ENCODE results near the gene RHBDF1.

- TF ChIP-seq CTCF (IDR thresholded peaks at IDR 0.05) = no peak
- TF ChIP-seq POLR2AphosphoS5 (IDR thresholded peaks at IDR 0.05) = no peak
- TF ChIP-seq POLR2A (IDR thresholded peaks at IDR 0.05; ENCODE audit: low read depth) = no peak
- TF ChIP-seq EP300 (IDR thresholded peaks at IDR 0.05) = no peak
Observed at GRCh38 chr16:38941-39892, 33.2 kb downstream of the RHBDF1 start.

Data from esophagus muscularis mucosa (tissue), 4 donors.